COLO829 (cell line): Measurements from ENCODE around the gene BABAM1.
"Not testable (repeated sequence)": the region's sequence is repeated elsewhere in the genome, so short reads cannot be mapped to it uniquely, and the experiment has no call there.

Source experiments
- DNase-seq: peaks from one replicate; pipeline ENCODE4 v3.0.0; 2012; ENCODE audit warnings: low spot score

Gene BABAM1

GRCh38 chr19:17268754-17269153, 1.5 kb downstream of the BABAM1 start:
- DNase-seq = no peak

- not testable (repeated sequence) for DNase-seq
Measured at GRCh38 chr19:17274892-17275291, 7.6 kb downstream of the BABAM1 start.

- DNase-seq = no peak
Measured at GRCh38 chr19:17275441-17276175, 8.4 kb downstream of the BABAM1 start.

- no peak for DNase-seq
Measured at GRCh38 chr19:17279436-17279835, 12.2 kb downstream of the BABAM1 start.

DNA sequence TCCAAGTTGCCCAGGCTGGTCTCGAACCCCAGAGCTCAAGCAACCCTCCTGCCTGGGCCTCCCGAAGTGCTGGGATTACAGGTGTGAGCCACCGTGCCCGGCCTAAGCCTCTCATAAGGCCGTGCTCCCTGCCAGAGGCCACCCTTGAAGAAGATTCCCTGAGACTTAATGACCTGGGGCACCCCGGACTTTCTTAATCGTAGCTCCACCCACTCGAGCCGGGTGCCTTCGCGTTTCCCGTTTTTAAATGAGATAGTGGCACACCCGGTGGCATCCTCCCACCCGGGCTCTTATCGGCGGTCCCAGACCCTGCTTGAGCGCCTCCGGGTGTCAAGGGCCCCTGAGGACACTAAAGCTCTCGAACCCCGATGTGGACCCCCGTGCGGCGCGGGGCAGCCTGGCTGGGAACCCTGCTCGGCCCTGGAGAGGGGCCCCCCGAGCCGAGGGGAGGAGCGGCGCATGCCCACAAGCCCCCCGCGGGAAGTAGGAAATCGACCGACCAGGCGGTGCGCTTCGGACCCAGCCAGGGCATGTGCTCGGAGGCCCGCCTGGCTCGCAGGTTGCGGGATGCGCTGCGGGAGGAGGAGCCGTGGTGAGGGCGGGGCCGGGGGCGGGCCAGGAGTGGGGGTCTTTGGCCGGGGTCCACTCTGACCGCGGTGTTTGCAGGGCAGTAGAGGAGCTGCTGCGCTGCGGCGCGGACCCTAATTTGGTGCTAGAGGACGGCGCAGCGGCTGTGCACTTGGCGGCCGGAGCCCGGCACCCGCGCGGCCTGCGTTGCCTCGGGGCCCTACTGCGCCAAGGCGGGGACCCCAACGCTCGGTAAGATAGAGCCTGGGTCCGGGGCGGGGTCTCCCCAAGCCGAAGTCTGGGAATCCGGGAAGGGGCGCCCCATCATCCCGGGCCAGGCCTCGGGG, 14.4 kb downstream of the BABAM1 start, which contains the start of gene ANKLE1:
ANKLE1 (plus strand) TSS at position 511 of the 914 bp plus-strand sequence; CDS start at position 531, 20 bp downstream.
- no peak for DNase-seq

- DNase-seq = peak; percentile 63
Measured at GRCh38 chr19:17282488-17283125, 15.4 kb downstream of the BABAM1 start.

GRCh38 chr19:17283504-17283996, 16.3 kb downstream of the BABAM1 start:
- no peak for DNase-seq

GRCh38 chr19:17285415-17286135, 18.3 kb downstream of the BABAM1 start:
- DNase-seq = no peak

- no peak for DNase-seq
Measured at GRCh38 chr19:17286263-17286662, 19.0 kb downstream of the BABAM1 start.

GRCh38 chr19:17286752-17287151, 19.5 kb downstream of the BABAM1 start:
- DNase-seq = no peak

- DNase-seq = peak; percentile 52
Measured at GRCh38 chr19:17289489-17289888, 22.2 kb downstream of the BABAM1 start.

GRCh38 chr19:17292301-17293074, 25.2 kb downstream of the BABAM1 start:
- peak; percentile 96 for DNase-seq

GRCh38 chr19:17293605-17294004, 26.4 kb downstream of the BABAM1 start:
- DNase-seq = no peak

DNA sequence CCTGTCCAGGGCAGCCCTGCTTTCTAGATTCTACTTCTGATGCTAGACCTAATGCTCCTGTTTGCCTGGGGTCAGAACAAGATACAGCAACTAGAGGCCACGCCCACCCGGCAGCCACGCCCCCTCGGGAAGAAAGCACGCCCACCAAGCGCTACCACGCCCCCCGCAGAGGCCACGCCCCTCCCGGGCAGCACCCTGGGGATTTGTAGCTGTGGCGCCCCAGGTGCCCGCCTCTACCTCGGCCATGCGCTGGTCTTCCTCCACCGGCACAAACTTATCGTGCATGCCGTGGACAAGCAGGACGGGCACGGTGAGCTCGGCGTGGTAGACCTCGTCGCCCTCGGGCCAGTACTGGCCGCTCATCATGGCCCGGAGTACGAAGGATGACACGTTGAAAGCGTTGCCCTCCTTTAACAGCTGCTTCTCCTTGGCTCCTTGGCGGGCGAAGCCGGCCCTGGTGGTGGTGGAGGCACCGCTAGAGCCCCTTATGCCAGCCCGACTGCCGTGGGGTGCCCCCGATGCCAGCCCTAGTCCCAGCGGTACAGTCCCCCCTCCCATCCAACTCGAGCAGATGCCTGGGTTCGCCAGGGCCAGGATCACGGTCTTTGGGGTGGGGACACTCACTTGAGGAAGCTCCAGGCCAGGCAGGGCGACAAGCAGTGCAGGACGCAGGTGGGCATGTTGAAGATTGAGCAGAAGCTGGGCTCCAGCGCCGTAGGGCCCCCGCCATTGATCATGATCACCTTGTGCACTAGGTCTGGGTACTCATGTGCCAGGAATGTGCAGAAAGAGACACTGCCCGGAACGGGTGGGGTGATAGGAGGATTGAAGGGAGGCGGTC, 27.0 kb downstream of the BABAM1 start:
- peak; percentile 84 for DNase-seq

- not testable (repeated sequence) for DNase-seq
Measured at GRCh38 chr19:17295551-17295950, 28.3 kb downstream of the BABAM1 start.

DNA sequence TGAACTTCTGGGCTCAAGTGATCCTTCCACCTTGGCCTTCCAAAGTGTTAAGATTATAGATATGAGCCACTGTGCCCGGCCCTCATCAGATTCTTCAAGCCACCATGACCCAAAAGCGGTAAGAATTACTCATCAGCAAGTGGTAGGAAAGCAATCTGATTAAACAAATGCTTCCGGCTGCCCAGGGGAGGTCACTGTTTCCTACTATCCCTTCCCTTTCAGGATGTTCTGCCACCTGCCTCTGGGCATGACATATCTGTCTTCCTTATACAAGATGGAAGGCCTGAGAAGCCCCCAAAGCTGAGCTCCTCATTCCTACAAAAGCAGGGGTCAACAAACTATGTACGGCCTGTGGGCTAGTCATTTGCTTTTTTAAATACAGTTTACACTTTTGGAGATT, 29.0 kb downstream of the BABAM1 start:
- peak; percentile 35 for DNase-seq

DNA sequence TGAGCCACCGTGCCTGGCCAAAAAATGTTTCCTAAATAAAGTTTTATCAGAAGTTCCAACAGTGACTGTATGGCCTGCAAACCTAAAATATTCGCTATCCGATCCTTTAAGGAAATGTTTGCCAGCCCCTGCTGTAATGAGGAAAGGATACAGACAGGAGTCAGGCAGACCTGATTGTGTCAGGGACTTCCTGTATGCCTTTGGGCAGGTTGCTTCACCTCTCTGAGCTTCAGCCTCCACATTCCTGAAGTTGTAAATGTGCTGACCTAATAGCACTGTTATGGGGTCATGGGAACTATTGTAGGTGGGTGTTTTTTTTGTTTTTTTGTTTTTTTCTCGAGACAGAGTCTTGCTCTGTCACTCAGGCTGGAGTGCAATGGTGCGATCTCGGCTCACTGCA, 29.7 kb downstream of the BABAM1 start:
- DNase-seq = no peak

GRCh38 chr19:17300992-17301619, 33.9 kb downstream of the BABAM1 start:
- no peak for DNase-seq

DNA sequence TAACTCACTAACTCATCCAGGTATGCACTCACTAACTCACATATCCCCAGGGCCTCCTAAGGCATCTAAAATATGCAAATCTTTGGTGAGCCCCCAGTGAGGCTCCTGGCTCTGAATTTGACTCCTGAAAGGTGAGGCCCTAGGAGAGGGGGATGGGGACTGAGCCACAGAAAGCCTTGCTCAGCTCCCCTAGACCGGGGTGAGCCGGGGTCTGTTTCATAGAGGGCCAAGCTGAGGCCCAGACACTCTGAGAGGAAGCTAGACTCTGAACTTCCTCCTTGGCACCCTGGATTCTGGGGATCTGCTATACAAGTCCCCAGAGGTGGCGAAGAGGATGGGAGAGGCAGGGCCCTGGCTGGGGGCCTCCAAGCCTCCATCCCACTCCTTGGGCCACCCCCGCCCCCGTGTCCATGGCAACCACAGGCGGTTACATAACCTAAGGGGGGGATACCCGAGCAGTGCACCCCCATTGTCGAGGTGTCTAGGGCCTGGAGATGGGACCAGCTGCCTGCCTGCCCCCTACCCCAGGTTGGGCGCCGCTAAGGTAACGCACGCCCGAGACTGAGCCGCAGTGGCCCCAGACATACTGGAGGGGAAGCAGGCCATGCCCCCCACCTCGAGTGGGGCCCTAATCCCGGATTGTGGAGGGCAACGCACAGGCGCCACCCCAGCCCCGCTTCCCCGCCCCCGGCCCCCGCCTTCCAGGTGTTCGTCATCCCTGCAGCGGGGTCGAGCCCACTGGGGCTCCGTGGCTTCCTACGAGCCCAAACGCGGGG, 35.3 kb downstream of the BABAM1 start:
- DNase-seq = no peak
